ENCODE data around the gene KCNJ10. TPM values are rescaled to one million over a fixed set of nuclear protein-coding genes. Genes with fewer than 3 reads are reported as not detected.

The KCNJ10 gene
- total and polyA plus RNA-seq, 8 donors = 0.27 to 0.72 (median 0.56) TPM; not detected in 1

DNA sequence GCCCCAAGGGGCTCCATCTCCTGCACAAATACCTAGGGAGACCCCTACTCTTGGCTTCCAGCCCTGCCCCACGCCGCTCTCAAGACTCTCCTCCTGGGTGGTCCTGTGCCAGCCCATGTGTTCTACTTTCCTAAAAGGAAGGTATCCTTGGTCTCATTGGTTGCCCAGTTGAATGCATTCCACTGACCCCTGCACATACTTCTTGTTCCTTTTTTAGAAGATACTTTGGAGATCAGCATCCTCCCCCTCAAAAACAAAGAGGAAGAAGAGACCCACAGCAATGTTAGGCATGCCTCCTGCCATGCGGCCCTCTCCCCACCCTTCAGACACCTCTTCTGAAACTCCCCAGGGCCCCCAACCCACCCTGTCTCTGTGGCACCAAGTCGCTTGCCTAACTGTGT is 120.0 kb downstream of the KCNJ10 start:
- Histone ChIP-seq H3K4me3 (no peak overlapping the region), H3K27ac (no peak overlapping the region), H3K27me3 (peaks cover 0 to 33% of the 10 kb centered on the region in 2 donors), H3K4me1 (peaks cover 0 to 15% of the 10 kb centered on the region in 2 donors), H3K36me3 (no peaks in the 10 kb centered on the region), H3K9me3 (no peaks in the 10 kb centered on the region)
- TF ChIP-seq, protein P1, sequence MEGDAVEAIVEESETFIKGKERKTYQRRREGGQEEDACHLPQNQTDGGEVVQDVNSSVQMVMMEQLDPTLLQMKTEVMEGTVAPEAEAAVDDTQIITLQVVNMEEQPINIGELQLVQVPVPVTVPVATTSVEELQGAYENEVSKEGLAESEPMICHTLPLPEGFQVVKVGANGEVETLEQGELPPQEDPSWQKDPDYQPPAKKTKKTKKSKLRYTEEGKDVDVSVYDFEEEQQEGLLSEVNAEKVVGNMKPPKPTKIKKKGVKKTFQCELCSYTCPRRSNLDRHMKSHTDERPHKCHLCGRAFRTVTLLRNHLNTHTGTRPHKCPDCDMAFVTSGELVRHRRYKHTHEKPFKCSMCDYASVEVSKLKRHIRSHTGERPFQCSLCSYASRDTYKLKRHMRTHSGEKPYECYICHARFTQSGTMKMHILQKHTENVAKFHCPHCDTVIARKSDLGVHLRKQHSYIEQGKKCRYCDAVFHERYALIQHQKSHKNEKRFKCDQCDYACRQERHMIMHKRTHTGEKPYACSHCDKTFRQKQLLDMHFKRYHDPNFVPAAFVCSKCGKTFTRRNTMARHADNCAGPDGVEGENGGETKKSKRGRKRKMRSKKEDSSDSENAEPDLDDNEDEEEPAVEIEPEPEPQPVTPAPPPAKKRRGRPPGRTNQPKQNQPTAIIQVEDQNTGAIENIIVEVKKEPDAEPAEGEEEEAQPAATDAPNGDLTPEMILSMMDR (IDR thresholded peaks at IDR 0.05) = no peak
- DNase-seq (no peak), ATAC-seq (no peak)
- intact Hi-C loops (cut with DNase I) = loop anchor here in 1 of 2 donors (10.0 kb wide), 1 partner anchor 55 kb away; no protein-coding TSS in a partner anchor

DNA sequence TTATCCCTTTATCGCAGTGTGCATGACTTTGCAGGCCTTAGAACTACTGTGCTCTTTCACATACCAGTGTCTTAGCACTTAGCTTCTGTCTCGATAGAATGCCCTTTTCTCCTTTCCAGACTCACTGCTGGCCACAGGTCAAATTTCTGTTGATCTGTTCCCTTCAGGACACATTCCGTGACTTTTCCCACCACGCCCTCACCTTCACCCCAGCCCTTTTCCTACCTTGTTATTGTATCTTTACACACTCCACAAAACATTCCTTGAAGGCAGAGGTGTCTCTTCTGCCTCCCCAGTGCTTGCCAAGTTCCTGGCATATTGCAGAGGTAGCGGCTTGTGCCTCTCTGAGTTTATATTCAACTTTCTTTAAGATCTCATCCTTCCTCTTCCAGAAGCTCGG is 120.8 kb downstream of the KCNJ10 start:
- intact Hi-C loops (cut with DNase I) = loop anchor here in 1 of 2 donors (10.0 kb wide), 1 partner anchor 56 kb away; no protein-coding TSS in a partner anchor
- no peak for ATAC-seq

More for the DNA sequence above, 120.8 kb downstream of the KCNJ10 start:
- H3K4me3 ChIP-seq = no peak overlapping the region
- H3K9me3 ChIP-seq = no peaks in the 10 kb centered on the region
- H3K36me3 ChIP-seq = no peaks in the 10 kb centered on the region
- peaks cover 0 to 42% of the 10 kb centered on the region in 2 donors for H3K27me3 ChIP-seq
- DNase-seq = no peak
- TF ChIP-seq, protein P1 (IDR thresholded peaks at IDR 0.05) = no peak
- peaks cover 0 to 17% of the 10 kb centered on the region in 2 donors for H3K4me1 ChIP-seq
- H3K27ac ChIP-seq = no peak overlapping the region

Other genes starting within 250 kb of the KCNJ10 start
- gene SLAMF8, start 243.3 kb downstream of the KCNJ10 start, total RNA-seq = 10 to 100 TPM; 15.2 to 41.3 TPM
- 1 to 10 TPM in 2 of 6 donors, under 1 TPM in 4; 0.28 to 1.4 (median 0.52) TPM for gene SLAMF8, start 243.3 kb downstream of the KCNJ10 start, polyA plus RNA-seq (ENCODE audit: insufficient read length in 6 of 6)
- gene VSIG8, start 207.5 kb downstream of the KCNJ10 start, total RNA-seq = not detected
- under 1 TPM in 2 of 6 donors, not detected in 4; 0.10 to 0.14 TPM for gene VSIG8, start 207.5 kb downstream of the KCNJ10 start, polyA plus RNA-seq (ENCODE audit: insufficient read length in 6 of 6)
- 1 to 10 TPM; 1.1 to 4.7 TPM for gene CFAP45, start 170.0 kb downstream of the KCNJ10 start, total RNA-seq
- 10 to 100 TPM in 1 of 6 donors, 1 to 10 TPM in 5; 2.6 to 12.4 (median 8.2) TPM for gene CFAP45, start 170.0 kb downstream of the KCNJ10 start, polyA plus RNA-seq (ENCODE audit: insufficient read length in 6 of 6)
- 100 to 1,000 TPM; 565 to 617 TPM for gene TAGLN2, start 144.7 kb downstream of the KCNJ10 start, total RNA-seq
- gene TAGLN2, start 144.7 kb downstream of the KCNJ10 start, polyA plus RNA-seq (ENCODE audit: insufficient read length in 6 of 6) = 100 to 1,000 TPM; 301 to 479 (median 330) TPM
- 1 to 10 TPM; 2.8 to 3.0 TPM for gene IGSF9, start 124.5 kb downstream of the KCNJ10 start, total RNA-seq
- gene IGSF9, start 124.5 kb downstream of the KCNJ10 start, polyA plus RNA-seq (ENCODE audit: insufficient read length in 6 of 6) = 10 to 100 TPM; 12.2 to 16.9 (median 14.6) TPM
- not detected for gene SLAMF9, start 115.9 kb downstream of the KCNJ10 start, total RNA-seq
- gene SLAMF9, start 115.9 kb downstream of the KCNJ10 start, polyA plus RNA-seq (ENCODE audit: insufficient read length in 6 of 6) = not detected
- 1 to 10 TPM; 7.0 to 9.5 TPM for gene PIGM, start 38.2 kb downstream of the KCNJ10 start, total RNA-seq
- gene PIGM, start 38.2 kb downstream of the KCNJ10 start, polyA plus RNA-seq (ENCODE audit: insufficient read length in 6 of 6) = 10 to 100 TPM; 11.6 to 13.2 (median 12.6) TPM
- gene KCNJ9, start 11.4 kb upstream of the KCNJ10 start, total RNA-seq = not detected
- under 1 TPM in 3 of 6 donors, not detected in 3; 0.04 to 0.10 (median 0.08) TPM for gene KCNJ9, start 11.4 kb upstream of the KCNJ10 start, polyA plus RNA-seq (ENCODE audit: insufficient read length in 6 of 6)
- 10 to 100 TPM; 27.5 to 38.3 TPM for gene IGSF8, start 28.5 kb upstream of the KCNJ10 start, total RNA-seq
- gene IGSF8, start 28.5 kb upstream of the KCNJ10 start, polyA plus RNA-seq (ENCODE audit: insufficient read length in 6 of 6) = 10 to 100 TPM; 28.3 to 33.7 (median 31.7) TPM
- gene ATP1A2, start 45.6 kb upstream of the KCNJ10 start, total RNA-seq = 1 to 10 TPM; 2.8 to 5.0 TPM
- gene ATP1A2, start 45.6 kb upstream of the KCNJ10 start, polyA plus RNA-seq (ENCODE audit: insufficient read length in 6 of 6) = 10 to 100 TPM in 4 of 6 donors, 1 to 10 TPM in 2; 7.7 to 15.9 (median 12.4) TPM
- not detected for gene ATP1A4, start 81.4 kb upstream of the KCNJ10 start, total RNA-seq
- under 1 TPM; 0.10 to 0.26 (median 0.17) TPM for gene ATP1A4, start 81.4 kb upstream of the KCNJ10 start, polyA plus RNA-seq (ENCODE audit: insufficient read length in 6 of 6)
- gene CASQ1, start 120.4 kb upstream of the KCNJ10 start, total RNA-seq = under 1 TPM; 0.17 to 0.29 TPM
- gene CASQ1, start 120.4 kb upstream of the KCNJ10 start, polyA plus RNA-seq (ENCODE audit: insufficient read length in 6 of 6) = under 1 TPM in 5 of 6 donors, not detected in 1; 0.20 to 0.71 (median 0.41) TPM
- gene PEA15, start 135.2 kb upstream of the KCNJ10 start, total RNA-seq = 100 to 1,000 TPM; 175 to 178 TPM
- 100 to 1,000 TPM; 131 to 149 (median 141) TPM for gene PEA15, start 135.2 kb upstream of the KCNJ10 start, polyA plus RNA-seq (ENCODE audit: insufficient read length in 6 of 6)
- gene DCAF8, start 192.4 kb upstream of the KCNJ10 start, total RNA-seq = 10 to 100 TPM; 93.9 to 99.3 TPM
- gene DCAF8, start 192.4 kb upstream of the KCNJ10 start, polyA plus RNA-seq (ENCODE audit: insufficient read length in 6 of 6) = 100 to 1,000 TPM; 166 to 235 (median 207) TPM
- gene PEX19, start 215.0 kb upstream of the KCNJ10 start, total RNA-seq = 10 to 100 TPM; 42.9 to 57.1 TPM
- 10 to 100 TPM; 67.0 to 76.0 (median 72.6) TPM for gene PEX19, start 215.0 kb upstream of the KCNJ10 start, polyA plus RNA-seq (ENCODE audit: insufficient read length in 6 of 6)